Effector CD4-positive, alpha-beta T cell (primary cell): Measurements from ENCODE around the gene KIF7.
"Not testable (repeated sequence)": the region's sequence is repeated elsewhere in the genome, so short reads cannot be mapped to it uniquely, and the experiment has no call there.

Source experiments
- DNase-seq: peaks from one replicate; pipeline ENCODE4 v3.0.0-alpha.2; 2020
- total RNA-seq: gene quantifications from one replicate; lab custom pipeline; 2026; lab: John Stamatoyannopoulos, UW

Gene KIF7
- 1.1 reads per million for total RNA-seq

- DNase-seq: no peak
These were observed at the start of gene KIF7 for GRCh38 chr15:89654847-89655805. TSS of gene KIF7 (minus strand) at chr15:89655467. CDS start at chr15:89652930, 2,537 bp downstream.

DNA sequence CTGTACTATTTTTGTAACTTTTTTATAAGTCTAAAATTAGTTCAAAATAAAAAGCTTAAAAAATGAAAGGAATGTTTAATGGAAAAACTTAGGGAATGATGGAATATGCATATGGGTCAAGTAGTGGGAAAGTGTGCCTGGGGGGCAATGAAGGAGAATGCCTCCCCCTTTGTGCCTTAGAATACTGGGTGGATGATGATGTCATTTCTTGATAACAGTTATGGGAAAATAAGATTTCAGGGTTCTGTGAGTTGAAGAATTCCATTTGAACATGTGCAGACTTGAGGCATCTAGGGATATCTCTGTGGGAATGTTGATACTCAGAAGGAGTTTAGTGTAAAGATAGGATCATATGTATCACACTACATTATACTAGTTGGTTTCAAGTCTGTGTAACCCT lies 49.1 kb upstream of the KIF7 start:
- no peak for DNase-seq

DNA sequence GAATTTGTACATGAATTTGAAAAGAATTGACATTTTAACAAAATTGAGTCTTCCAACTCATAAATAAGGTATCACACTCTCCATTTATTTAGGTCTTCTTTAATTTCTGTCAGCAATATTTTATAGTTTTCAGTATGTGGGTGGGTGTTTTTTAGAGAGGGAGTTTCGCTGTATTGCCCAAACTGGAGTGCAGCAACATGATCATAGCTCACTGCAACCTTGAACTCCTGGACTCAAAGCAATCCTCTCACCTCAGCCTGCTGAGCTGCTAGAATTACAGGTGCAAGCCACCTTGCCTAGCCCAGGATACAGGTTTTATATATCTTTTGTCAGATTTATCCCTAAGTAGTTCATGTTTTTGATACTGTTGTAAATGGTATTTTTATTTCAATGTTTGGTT lies 39.9 kb upstream of the KIF7 start:
- DNase-seq: no peak

DNA sequence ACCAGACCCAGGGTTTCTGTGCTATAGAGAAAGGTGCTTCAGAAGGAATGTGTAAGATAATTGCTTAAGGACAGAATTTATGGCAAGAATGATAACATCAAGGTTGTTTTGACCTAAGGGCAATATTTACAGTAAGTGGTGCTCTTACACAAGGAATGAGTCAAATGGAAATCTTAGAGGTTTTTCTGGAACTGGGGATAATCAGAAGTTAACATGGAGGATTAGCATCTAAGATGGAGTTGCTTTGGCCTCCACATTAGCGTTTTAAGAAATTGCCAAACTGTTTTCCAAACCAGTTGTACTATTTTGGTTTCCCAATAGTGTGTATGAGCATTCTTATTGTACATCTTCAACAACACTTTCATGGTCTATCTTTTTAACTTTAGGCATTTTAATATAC lies 38.4 kb upstream of the KIF7 start:
- DNase-seq: no peak

- DNase-seq: no peak
These were observed 37.8 kb upstream of the KIF7 start for GRCh38 chr15:89693091-89693490.

GRCh38 chr15:89690276-89691218 lies 35.3 kb upstream of the KIF7 start, which contains the start of the genes PEX11A and WDR93:
TSS of gene PEX11A (minus strand) at chr15:89690754. CDS start at chr15:89690632, 122 bp downstream.
TSS of gene WDR93 (plus strand) at chr15:89690811. CDS start at chr15:89701747, 10,936 bp downstream.
- DNase-seq: peak; percentile 57

DNA sequence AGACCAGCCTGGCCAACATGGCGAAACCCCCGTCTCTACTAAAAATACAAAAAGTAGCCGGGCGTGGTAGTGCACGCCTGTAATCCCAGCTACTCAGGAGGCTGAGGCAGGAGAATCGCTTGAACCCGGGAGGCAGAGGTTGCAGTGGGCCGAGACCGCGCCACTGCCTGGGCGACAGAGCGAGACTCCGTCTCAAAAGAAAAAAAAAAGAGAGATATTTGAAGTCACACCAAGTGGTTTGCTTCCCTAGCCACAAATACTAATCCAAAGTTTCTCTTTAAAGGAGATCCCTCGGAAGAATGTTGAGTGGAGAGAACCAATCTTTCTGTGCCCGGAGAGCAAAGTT lies 34.6 kb upstream of the KIF7 start:
- DNase-seq: not testable (repeated sequence)

GRCh38 chr15:89686522-89686921 lies 31.3 kb upstream of the KIF7 start:
- DNase-seq: no peak

DNA sequence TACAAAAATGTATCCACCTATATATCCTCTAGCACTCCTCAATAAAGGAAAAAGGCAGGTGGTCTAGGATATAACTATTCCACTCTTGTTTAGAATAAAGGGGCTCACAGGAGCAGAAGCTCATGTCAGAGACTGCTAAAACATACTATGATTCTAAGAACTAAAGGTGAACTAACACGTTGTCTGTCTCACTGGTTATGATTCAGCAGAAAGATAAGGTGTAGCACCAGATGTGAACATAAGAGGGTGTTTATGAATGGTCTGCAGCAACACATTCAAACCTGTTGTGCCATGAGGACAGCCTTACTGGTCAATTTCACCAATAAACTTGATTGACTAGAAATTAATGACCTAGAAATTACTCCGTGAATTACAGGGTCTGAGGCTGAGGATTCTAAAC lies 30.7 kb upstream of the KIF7 start:
- DNase-seq: no peak

DNA sequence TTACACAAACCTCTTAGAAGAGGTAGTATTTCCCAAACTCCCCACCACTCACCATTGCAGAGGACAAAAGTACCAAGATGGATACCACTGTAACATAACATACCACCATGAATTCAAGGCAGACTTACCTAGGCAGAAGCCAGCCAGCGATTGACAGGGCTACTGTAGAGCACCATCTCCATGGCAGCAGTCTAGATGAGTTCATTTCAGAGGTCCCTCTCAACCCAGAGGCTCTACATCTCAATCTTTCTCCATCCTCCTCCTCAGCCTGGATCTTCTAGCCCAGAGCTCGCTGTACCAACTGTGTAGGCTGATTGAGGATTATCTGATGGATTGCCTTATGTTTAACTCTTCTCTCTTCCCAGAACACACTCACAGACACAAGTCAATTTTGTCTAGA lies 25.9 kb upstream of the KIF7 start:
- DNase-seq: no peak

DNA sequence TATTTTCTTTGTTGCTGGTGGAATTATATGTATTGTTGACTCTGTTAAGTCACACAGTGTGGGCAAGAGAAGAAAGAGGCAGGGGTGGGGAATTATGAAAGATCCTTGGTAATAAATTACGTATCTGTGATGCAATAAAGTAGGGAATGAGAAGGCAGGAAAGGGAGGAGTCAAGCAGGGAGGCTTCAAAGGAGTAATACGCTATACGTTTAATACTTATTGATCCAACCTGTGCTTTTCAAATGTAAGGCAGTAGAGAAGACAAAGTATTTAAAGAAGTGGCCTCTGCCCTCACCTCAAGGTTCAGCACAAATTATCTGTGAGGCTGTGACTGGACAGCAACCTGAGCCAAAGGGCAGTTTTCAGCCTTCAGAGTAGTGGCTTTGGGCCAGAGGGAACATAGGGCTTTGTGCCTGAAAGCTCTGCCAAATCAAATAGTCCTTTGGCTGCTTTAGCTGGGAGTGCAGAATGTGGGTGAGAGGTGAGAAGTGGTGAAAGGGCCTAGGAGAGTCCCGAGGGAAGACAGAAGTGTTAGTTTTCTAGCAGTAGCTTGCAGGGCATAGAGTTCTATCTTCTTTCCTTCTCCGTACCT lies 25.1 kb upstream of the KIF7 start:
- DNase-seq: no peak

DNA sequence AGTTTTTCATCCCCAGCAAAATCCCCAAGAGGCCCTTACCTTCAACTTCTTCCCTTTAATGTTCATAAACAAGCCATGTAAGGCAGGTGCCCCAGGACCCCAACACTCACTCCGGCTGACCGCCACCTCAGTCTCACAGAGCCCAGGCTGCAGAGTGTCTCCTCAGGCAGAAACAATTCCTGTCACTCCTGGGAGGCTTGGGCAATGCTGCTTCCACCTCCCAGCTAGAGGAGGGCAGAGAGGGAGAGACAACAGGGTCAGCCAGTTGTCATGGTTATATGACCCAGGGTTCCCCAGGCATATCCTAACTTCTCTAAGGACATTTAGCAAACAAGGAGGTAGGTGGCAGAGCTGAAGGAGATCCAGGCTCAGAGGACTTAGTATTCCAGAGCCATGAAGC lies 23.9 kb upstream of the KIF7 start, which contains the start of gene PLIN1:
TSS of gene PLIN1 (minus strand) at position 156 of the 400 bp plus-strand sequence. CDS start 1,878 bp downstream, outside the sequence.
- no peak for DNase-seq

- DNase-seq: no peak
These were observed 22.1 kb upstream of the KIF7 start for GRCh38 chr15:89677381-89677780.

DNA sequence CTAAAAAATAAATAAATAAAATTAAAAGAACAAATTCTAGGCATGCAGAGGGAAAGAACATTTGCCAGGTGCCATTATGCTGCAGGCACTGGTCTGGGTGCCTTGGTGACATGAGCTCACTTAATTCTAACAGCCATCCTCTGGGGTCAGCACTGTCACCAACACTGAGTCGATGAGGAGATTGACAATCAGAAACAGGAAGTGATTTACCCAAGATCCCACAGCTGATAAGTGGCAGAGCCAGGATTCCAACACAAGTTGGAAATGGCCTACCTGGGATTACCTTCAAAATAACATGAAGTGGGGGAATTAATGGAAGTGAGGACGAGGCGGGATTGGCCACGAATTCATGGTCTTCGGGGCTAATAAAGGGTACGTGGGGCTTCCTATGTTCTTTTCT lies 20.3 kb upstream of the KIF7 start:
- DNase-seq: no peak

DNA sequence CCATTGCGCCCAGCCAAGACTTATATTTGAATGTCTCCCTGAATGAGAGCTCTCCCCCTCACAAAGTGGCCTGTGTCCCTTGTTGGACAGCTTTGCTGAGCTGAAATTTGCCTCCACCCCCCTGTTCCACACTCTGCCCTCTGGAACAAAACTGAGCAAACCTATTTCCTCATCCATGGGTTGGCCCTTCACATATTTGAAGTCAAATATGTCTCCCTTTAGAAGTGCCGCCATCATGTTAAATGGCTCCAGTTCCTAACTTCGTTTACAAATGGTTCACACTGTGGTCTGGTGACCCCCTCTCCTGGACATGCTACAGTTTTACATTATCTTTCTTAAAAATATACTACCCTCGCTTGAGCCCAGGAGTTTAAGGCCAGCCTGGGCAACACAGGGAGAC lies 19.3 kb upstream of the KIF7 start:
- no peak for DNase-seq

DNA sequence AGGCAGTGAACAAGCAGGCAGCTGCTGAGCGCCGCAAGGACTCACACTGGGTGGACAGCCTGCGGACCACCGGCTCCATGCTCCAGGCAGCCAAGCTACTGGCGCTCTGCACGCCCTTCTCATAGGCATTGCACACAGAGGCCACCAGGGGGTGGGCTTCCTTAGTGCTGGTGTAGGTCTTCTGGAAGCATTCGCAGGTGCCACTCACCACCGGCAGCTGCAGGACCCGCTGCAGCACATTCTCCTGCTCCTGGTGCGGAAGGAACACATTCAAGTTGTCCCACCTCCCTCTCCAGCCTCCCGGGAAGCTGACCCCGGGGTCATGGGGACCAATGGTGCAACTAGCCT lies 17.9 kb upstream of the KIF7 start:
- no peak for DNase-seq

GRCh38 chr15:89672221-89673164 lies 17.2 kb upstream of the KIF7 start:
- DNase-seq: no peak

GRCh38 chr15:89671687-89672086 lies 16.4 kb upstream of the KIF7 start:
- no peak for DNase-seq

DNA sequence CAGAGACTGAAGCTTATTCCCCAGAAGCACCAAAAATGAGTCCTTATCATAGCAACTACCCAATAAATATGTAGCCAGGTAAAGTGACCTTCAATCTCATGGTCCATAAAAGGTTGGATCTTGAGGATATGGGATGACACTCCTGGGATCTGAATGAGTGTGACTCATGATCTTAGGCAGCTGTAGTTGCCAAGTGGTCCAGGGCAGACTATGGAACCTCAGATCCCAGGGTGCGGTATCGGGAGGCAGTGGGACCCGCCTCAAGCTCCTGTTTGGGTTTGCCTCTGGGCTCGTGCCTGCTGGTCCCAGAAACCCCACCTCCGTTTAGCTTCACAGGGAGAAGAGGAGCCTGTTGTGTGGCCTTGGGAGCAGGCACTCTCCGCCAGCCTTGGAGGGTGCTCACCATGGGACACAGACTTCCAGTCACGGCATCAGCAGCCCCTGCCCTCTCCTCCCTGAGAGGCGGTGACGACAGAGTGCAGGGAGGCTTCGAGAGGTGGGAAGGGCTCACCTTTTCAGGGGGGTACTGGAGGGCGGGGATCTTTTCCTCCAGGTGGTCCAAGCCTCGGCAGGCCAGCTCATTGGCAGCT lies 15.8 kb upstream of the KIF7 start:
- no peak for DNase-seq

DNA sequence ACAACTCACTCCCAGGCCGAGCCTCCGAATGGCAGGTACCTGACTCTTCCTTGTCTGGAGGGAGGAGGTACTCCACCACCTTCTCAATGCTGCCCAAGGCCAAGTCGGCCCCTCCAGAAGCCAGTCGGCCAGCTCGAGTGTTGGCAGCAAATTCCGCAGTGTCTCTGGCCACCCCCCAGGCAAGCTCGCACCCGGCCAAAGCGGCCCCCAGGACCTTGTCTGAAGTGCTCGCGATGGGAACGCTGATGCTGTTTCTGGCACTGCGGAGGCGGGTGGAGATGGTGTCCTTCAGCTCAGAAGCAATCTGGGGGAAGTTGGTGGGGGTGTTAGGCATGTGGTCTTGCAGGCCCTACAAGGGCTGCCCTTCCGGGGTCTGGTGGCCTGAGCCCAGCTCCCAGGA lies 14.7 kb upstream of the KIF7 start:
- no peak for DNase-seq

DNA sequence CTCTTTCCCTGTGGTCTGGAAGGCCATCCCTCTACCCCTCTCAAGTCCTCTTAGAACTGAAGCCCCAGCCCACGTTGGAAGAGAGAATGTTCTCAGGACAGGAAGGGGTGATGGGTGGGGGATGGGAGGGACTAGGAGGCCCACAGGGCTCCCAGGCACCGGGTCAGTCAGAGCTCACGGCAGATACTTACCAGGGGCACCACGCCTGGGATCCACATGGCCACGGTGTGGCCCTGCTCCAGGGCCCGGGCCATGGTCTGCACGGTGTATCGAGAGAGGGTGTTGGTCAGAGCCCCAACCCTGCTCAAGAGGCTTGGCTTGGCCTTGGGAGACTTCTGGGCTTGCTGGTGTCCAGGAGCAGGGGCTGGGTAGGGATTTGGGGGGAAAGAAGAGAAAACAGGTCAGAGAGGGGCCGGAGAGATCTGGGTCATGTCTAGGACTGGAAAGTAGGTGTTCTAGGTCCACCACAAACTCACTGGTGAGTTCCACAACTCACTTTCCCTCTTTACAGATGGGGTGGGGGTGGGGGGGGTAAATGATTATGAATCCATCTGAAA lies 14.1 kb upstream of the KIF7 start:
- no peak for DNase-seq
